Adrenal gland (tissue), 12 donors: ENCODE measurements around the gene TMEM130. TPM values are rescaled to one million over a fixed set of nuclear protein-coding genes. Genes with fewer than 3 reads are reported as not detected.
A peak's percentile ranks its signal among the peaks of the same experiment; 100 is the strongest.
"Not testable (repeated sequence)": the region's sequence is repeated elsewhere in the genome, so short reads cannot be mapped to it uniquely, and the experiment has no call there.

Experiments
- DNase-seq, 7 donors: peaks; one replicate each; pipeline ENCODE4 v3.0.0-alpha.2; 2019 to 2020
- H3K27ac ChIP-seq, 5 donors: fragments of 200-600 bp; sonication (generic) in 4 of 5; 1 replicate in 3 of 5; 2 replicates in 2 of 5; pipeline versions ENCODE4 v1.5.1 to v1.8.0; 2016 to 2020; ENCODE audit warnings: mild to moderate bottlenecking in 1 of 5
- H3K27me3 ChIP-seq: fragments of 200-600 bp; 2 replicates; pipeline ENCODE4 v1.8.0; 2021
- H3K36me3 ChIP-seq, 2 donors: fragments of 200-600 bp; replicated peaks in 1 of 2; 1 replicate in 1 of 2; 2 replicates in 1 of 2; pipeline versions ENCODE4 v1.5.1 to v1.8.0; 2018 to 2022
- H3K4me1 ChIP-seq, 2 donors: fragments of 200-600 bp; replicated peaks in 1 of 2; 1 replicate in 1 of 2; 2 replicates in 1 of 2; pipeline versions ENCODE4 v1.5.1 to v1.8.0; 2018 to 2021
- H3K4me3 ChIP-seq, 4 donors: fragments of 200-600 bp; sonication (generic) in 3 of 4; one replicate each; pipeline ENCODE4 v1.5.1; 2016 to 2018
- H3K9me3 ChIP-seq, 3 donors: fragments of 200-600 bp; sonication (generic) in 1 of 3; replicated peaks in 1 of 3; 1 replicate in 2 of 3; 2 replicates in 1 of 3; pipeline versions ENCODE4 v1.5.1 to v1.8.0; 2016 to 2021
- CTCF ChIP-seq, 6 experiments: fragments of 450-650 bp in 4 of 6; fragments of 200-600 bp in 2 of 6; sonication (generic) in 1 of 6; IDR thresholded peaks; 1 replicate in 5 of 6; 2 replicates in 1 of 6; pipeline versions ENCODE4 v1.5.1 to v1.8.0; 2016 to 2021; ENCODE audit warnings: antibody characterized with exemption in 6 of 6, mild to moderate bottlenecking in 2 of 6, moderate library complexity in 1 of 6
- POLR2A ChIP-seq, 2 donors: fragments of 450-650 bp; IDR thresholded peaks; one replicate each; pipeline ENCODE4 v1.6.1; 2017; ENCODE audit warnings: antibody characterized with exemption in 2 of 2, mild to moderate bottlenecking in 2 of 2, moderate library complexity in 1 of 2
- WGBS, 4 donors: extraction: QIAGEN DNeasy Blood & Tissue Kit in 2 of 4; methylation state at CpG; one replicate each; pipeline versions ENCODE4 v1.1.5 to v1.1.7; 2013 to 2017; 5-methylcytosine and 5-hydroxymethylcytosine counted together
- intact Hi-C, 2 donors: fragments of 100-400 bp; cut with DNase I; formaldehyde crosslinking; loops; one replicate each; pipeline versions ENCODE4 v1.14.1 to v1.15.0; 2022 to 2023
- polyA plus RNA-seq, 3 donors: library from polyadenylated mRNA; stranded (reverse); fragments of 200-250 nt in 2 of 3; fragments of 350-450 nt in 1 of 3; fragmentation: Illumina TruSeq in 1 of 3; extraction: RNeasy Lipid Tissue Mini Kit (QIAGEN cat#74804) in 1 of 3; gene quantifications; one replicate each; pipeline ENCODE4 v1.2.3, GENCODE V29; 2013 to 2014
- total RNA-seq, 9 donors: library from RNA; depleted of rRNA in 4 of 9; stranded (reverse); fragments of >200 nt in 4 of 9; fragments of 120-200 nt in 1 of 9; fragmentation: NEBNext Ultra II Directional in 1 of 9; extraction: Animal tissue kit (Norgen Biotek cat#: 25700) in 1 of 9; gene quantifications; one replicate each; pipeline versions ENCODE4 v1.1.0 to v1.2.4, GENCODE V29; 2013 to 2023
- donor health status: healthy with polysubstance abuse.
- donor health status: Bipolar disorder and iron deficiency.
- donor health status: DM: yes; HTN: yes; CAD: no.
- donor health status: DM: no; HTN: no; CAD: no.
- donor health status: DM: no; HTN: no; CAD: no.
- donor health status: DM: yes; HTN: yes; CAD: no.

TMEM130 gene
- total and polyA plus RNA-seq, 12 donors: 0.65 to 38.5 (median 12.2) TPM; not detected in 2

GRCh38 chr7:98874942-98875341 lies 5.1 kb upstream of the TMEM130 start:
- Histone ChIP-seq H3K27me3 (peaks cover 16% of the 10 kb centered on the region), H3K4me1 (peaks cover 7 to 18% of the 10 kb centered on the region in 2 donors), H3K27ac (no peak overlapping the region), H3K9me3 (no peaks in the 10 kb centered on the region), H3K4me3 (no peak overlapping the region), H3K36me3 (no peaks in the 10 kb centered on the region)
- intact Hi-C loops: no loop called here
- WGBS, 4 donors: 81 to 100% (median 95%) methylated on average over 1 of the region's 1 CpG
- DNase-seq: no peak
- no peak for TF ChIP-seq CTCF (IDR thresholded peaks at IDR 0.05)
- TF ChIP-seq POLR2A (IDR thresholded peaks at IDR 0.05): no peak

GRCh38 chr7:98873610-98874009 lies 3.8 kb upstream of the TMEM130 start:
- H3K36me3 ChIP-seq, intact Hi-C loops, H3K27ac ChIP-seq, H3K9me3 ChIP-seq, H3K4me3 ChIP-seq: not testable (repeated sequence)
- peaks cover 24% of the 10 kb centered on the region for H3K27me3 ChIP-seq
- H3K4me1 ChIP-seq: peaks cover 0 to 11% of the 10 kb centered on the region in 2 donors
- 77 to 94% (median 91%) methylated on average over 11 of the region's 11 CpGs for WGBS, 4 donors
- peak in 3 of 7 donors; percentile 7 to 19 (median 12) for DNase-seq

GRCh38 chr7:98872328-98872924 lies 2.6 kb upstream of the TMEM130 start:
- intact Hi-C loops: no loop called here
- H3K9me3 ChIP-seq: no peaks in the 10 kb centered on the region
- TF ChIP-seq POLR2A (IDR thresholded peaks at IDR 0.05) (no peak), CTCF (IDR thresholded peaks at IDR 0.05) (peak in 2 of 6 experiments; percentile 26 to 31)
- H3K36me3 ChIP-seq: no peaks in the 10 kb centered on the region
- peak in 4 of 7 donors; percentile 10 to 14 (median 14) for DNase-seq
- H3K27me3 ChIP-seq: peaks cover 24% of the 10 kb centered on the region
- H3K27ac ChIP-seq: no peak overlapping the region
- peaks cover 0 to 5% of the 10 kb centered on the region in 2 donors for H3K4me1 ChIP-seq
- WGBS, 4 donors: 63 to 74% (median 68%) methylated on average over 7 of the region's 7 CpGs
- H3K4me3 ChIP-seq: no peak overlapping the region

GRCh38 chr7:98870807-98871491 lies 1.1 kb upstream of the TMEM130 start:
- H3K27me3 ChIP-seq: peaks cover 24% of the 10 kb centered on the region
- H3K27ac ChIP-seq: peak overlapping the region in 1 of 5 donors; percentile 21
- peaks cover 0 to 5% of the 10 kb centered on the region in 2 donors for H3K4me1 ChIP-seq
- WGBS, 4 donors: 73 to 90% (median 83%) methylated on average over 7 to 17 of the region's 17 CpGs
- intact Hi-C loops: no loop called here
- peak in 3 of 7 donors; percentile 10 to 16 (median 10) for DNase-seq
- H3K4me3 ChIP-seq: no peak overlapping the region
- no peaks in the 10 kb centered on the region for H3K36me3 ChIP-seq
- no peaks in the 10 kb centered on the region for H3K9me3 ChIP-seq
- no peak for TF ChIP-seq POLR2A (IDR thresholded peaks at IDR 0.05)
- TF ChIP-seq CTCF (IDR thresholded peaks at IDR 0.05): no peak
